HL-60 (cell line): ENCODE data around the gene MPEG1.

Experiments
- CTCF ChIP-seq: IDR thresholded peaks from one replicate; pipeline ENCODE4 v1.5.1; 2011; ENCODE audit warnings: low read length, control low read depth, inconsistent platforms; ENCODE audit not compliant: insufficient read depth
- REST ChIP-seq: IDR thresholded peaks from 2 replicates; pipeline ENCODE4 v1.6.1; 2012; ENCODE audit warnings: low read depth; ENCODE audit not compliant: insufficient replicate concordance

GRCh38 chr11:59195586-59195985 lies 17.1 kb downstream of the MPEG1 start:
- TF ChIP-seq CTCF (no peak), REST (no peak)
